T-helper 1 cell treated with Interleukin-12 subunit alpha and Interleukin-12 subunit beta and Interleukin-4 antibody, amounts not matched to agents 30 μg/mL and 1 μg/mL, for 36 hours (primary cell): ENCODE data around the gene SND1.

Experiments used
- H3K27ac Mint-ChIP-seq: one replicate; pipeline ENCODE4 v1.8.0; 2021; ENCODE audit warnings: mild to moderate bottlenecking, mixed read lengths
- H3K27me3 Mint-ChIP-seq: one replicate; pipeline ENCODE4 v1.8.0; 2021; ENCODE audit warnings: low read depth, mixed read lengths
- H3K36me3 Mint-ChIP-seq: one replicate; pipeline ENCODE4 v1.8.0; 2021; ENCODE audit warnings: low read depth, mixed read lengths
- H3K4me1 Mint-ChIP-seq: one replicate; pipeline ENCODE4 v1.8.0; 2021; ENCODE audit warnings: low read depth, mixed read lengths
- H3K4me3 Mint-ChIP-seq: one replicate; pipeline ENCODE4 v1.8.0; 2021; ENCODE audit warnings: mild to moderate bottlenecking, moderate library complexity, mixed read lengths
- H3K9me3 Mint-ChIP-seq: one replicate; pipeline ENCODE4 v1.8.0; 2021; ENCODE audit warnings: mixed read lengths

The SND1 gene

GRCh38 chr7:128116740-128117139 is 464.7 kb downstream of the SND1 start:
- Mint-ChIP-seq H3K27ac (no peak overlapping the region), H3K27me3 (peaks cover 16% of the 10 kb centered on the region), H3K4me1 (peaks cover 3% of the 10 kb centered on the region), H3K4me3 (no peak overlapping the region), H3K36me3 (no peaks in the 10 kb centered on the region), H3K9me3 (no peaks in the 10 kb centered on the region)

DNA sequence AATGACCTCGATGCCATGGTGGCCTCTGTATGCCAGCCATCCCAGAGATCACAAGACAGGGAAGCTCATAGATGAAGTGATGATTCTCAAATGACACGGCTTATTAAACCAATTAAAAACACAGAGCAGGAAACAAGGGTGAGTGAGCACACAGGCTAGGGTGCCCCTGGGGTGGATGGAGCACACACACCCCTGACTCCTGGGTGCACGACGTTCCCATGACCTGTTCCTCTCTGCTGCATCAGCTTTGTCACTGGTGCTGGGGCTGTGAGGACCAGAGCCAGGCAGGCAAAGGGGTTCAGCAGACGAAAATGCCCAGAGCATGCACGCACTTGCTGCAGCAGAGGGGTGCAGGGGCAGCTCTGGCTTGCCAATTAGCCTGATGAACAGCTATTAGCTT is 465.7 kb downstream of the SND1 start:
- H3K36me3 Mint-ChIP-seq: no peaks in the 10 kb centered on the region
- H3K27ac Mint-ChIP-seq: no peak overlapping the region
- no peak overlapping the region for H3K4me3 Mint-ChIP-seq
- no peaks in the 10 kb centered on the region for H3K4me1 Mint-ChIP-seq
- no peaks in the 10 kb centered on the region for H3K9me3 Mint-ChIP-seq
- H3K27me3 Mint-ChIP-seq: peaks cover 16% of the 10 kb centered on the region

DNA sequence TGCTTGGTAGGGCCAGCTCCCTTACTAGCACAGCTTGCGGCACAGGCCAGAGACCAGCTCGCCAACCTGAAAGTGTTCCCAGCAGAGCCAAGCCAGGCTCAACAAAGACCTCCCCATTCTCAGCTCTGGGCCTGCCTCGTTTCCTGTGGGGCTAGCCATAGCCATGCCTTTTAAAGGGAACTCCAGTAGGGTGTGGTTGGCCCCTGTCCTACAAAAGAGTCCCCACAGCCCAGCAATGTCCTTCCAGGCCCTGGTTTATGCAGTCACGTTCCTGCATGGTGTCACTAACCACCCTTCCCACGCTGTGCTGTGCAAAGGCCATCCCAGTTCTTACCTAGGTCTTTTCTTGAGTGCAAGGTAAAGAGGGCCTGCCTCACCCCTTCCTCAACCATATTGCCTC is 467.0 kb downstream of the SND1 start:
- Mint-ChIP-seq H3K27me3 (peaks cover 14% of the 10 kb centered on the region), H3K9me3 (no peaks in the 10 kb centered on the region), H3K27ac (no peak overlapping the region), H3K4me1 (no peaks in the 10 kb centered on the region), H3K36me3 (no peaks in the 10 kb centered on the region), H3K4me3 (no peak overlapping the region)

GRCh38 chr7:128120116-128120515 is 468.1 kb downstream of the SND1 start:
- Mint-ChIP-seq H3K27me3 (peaks cover 16% of the 10 kb centered on the region), H3K36me3 (no peaks in the 10 kb centered on the region), H3K4me1 (no peaks in the 10 kb centered on the region), H3K4me3 (no peak overlapping the region), H3K27ac (no peak overlapping the region), H3K9me3 (no peaks in the 10 kb centered on the region)

GRCh38 chr7:128120976-128121490 is 469.0 kb downstream of the SND1 start:
- H3K9me3 Mint-ChIP-seq: no peaks in the 10 kb centered on the region
- no peaks in the 10 kb centered on the region for H3K4me1 Mint-ChIP-seq
- no peak overlapping the region for H3K27ac Mint-ChIP-seq
- H3K27me3 Mint-ChIP-seq: peaks cover 19% of the 10 kb centered on the region
- H3K4me3 Mint-ChIP-seq: no peak overlapping the region
- no peaks in the 10 kb centered on the region for H3K36me3 Mint-ChIP-seq

GRCh38 chr7:128121711-128122530 is 469.9 kb downstream of the SND1 start:
- no peaks in the 10 kb centered on the region for H3K36me3 Mint-ChIP-seq
- H3K4me1 Mint-ChIP-seq: no peaks in the 10 kb centered on the region
- no peak overlapping the region for H3K27ac Mint-ChIP-seq
- no peaks in the 10 kb centered on the region for H3K9me3 Mint-ChIP-seq
- H3K27me3 Mint-ChIP-seq: peaks cover 18% of the 10 kb centered on the region
- H3K4me3 Mint-ChIP-seq: no peak overlapping the region

GRCh38 chr7:128122576-128123290 is 470.7 kb downstream of the SND1 start:
- H3K9me3 Mint-ChIP-seq: no peaks in the 10 kb centered on the region
- no peaks in the 10 kb centered on the region for H3K36me3 Mint-ChIP-seq
- no peak overlapping the region for H3K4me3 Mint-ChIP-seq
- H3K27me3 Mint-ChIP-seq: peaks cover 11% of the 10 kb centered on the region
- no peak overlapping the region for H3K27ac Mint-ChIP-seq
- H3K4me1 Mint-ChIP-seq: no peaks in the 10 kb centered on the region

DNA sequence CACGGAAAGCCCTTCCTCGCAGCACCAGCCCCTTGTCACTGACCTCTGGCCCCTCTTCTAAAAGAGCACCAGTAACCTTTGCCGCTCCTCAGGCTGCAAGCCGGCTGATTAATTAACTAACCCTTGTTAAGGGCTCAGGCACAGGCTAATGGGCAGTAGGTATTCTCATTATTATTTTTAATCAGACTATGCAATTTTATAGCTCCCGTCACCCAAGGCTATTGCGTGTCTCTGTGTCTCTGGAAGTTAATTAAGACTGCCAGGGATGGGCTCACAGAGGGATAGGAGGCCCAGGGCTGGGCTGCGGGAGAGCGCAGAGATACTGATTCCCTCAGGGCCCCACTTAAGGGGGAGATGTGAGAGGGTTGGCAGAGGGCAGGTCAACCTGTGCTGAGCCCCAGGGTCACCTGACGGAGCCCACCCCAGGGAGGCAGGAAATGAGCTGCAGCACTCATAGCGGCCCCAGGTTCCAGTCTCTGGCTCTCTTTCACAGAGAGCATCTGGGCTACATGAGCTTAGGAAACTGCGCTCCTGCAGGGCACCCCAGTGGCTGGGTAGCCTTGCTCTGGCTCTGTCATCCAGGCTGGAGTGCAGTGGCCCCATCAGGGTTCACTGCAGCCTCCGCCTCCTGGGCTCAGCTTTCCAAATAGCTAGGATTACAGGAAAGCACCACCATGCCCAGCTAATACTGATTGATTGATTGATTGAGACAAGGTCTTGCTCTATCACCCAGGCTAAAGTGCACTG is 471.5 kb downstream of the SND1 start:
- Mint-ChIP-seq H3K27ac (no peak overlapping the region), H3K4me1 (no peaks in the 10 kb centered on the region), H3K36me3 (no peaks in the 10 kb centered on the region)

DNA sequence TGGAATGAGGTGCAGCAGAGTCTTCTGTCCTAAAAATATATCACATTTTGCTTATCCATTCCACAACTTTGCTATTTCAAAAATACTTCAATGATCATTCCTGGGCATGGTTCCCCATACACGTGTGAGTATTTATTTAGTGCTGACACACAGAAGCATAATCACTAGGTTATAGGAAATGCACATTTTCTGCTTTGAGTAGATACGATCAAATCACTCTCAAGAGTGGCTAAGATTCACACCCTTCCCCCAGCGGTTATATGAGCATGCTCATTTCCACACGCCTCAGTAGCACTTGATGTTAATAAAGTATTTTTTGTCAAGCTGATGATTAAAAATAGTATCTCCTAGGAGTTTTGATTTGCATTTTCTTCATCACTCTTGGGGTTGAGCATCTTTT is 472.8 kb downstream of the SND1 start:
- Mint-ChIP-seq H3K27ac (no peak overlapping the region), H3K4me1 (no peaks in the 10 kb centered on the region), H3K36me3 (no peaks in the 10 kb centered on the region), H3K4me3 (no peak overlapping the region), H3K27me3 (peaks cover 17% of the 10 kb centered on the region), H3K9me3 (no peaks in the 10 kb centered on the region)

More for the DNA sequence above, 471.5 kb downstream of the SND1 start:
- Mint-ChIP-seq H3K27me3 (peaks cover 16% of the 10 kb centered on the region), H3K9me3 (no peaks in the 10 kb centered on the region), H3K4me3 (no peak overlapping the region)

DNA sequence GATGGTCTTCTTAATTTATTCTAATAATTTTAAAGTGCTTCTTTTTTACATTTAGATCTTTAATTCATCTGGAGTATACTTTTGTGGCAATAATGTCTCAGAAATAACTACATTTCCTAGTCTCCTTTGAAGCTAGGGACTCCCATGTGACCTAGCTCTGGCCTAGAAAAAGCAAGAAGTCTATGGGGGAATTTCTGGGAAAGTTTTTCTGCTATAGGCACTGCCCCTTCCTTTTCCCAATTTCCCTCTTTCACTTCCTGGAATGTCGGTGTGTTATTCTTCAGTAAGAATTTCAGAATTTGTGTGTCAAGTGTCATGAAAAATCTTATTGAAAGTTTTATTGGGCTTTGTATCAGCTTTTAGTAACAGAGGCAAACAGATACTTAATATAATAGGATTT is 473.8 kb downstream of the SND1 start:
- Mint-ChIP-seq H3K9me3 (no peaks in the 10 kb centered on the region), H3K27me3 (peaks cover 17% of the 10 kb centered on the region), H3K27ac (no peak overlapping the region), H3K4me1 (no peaks in the 10 kb centered on the region), H3K36me3 (no peaks in the 10 kb centered on the region), H3K4me3 (no peak overlapping the region)

DNA sequence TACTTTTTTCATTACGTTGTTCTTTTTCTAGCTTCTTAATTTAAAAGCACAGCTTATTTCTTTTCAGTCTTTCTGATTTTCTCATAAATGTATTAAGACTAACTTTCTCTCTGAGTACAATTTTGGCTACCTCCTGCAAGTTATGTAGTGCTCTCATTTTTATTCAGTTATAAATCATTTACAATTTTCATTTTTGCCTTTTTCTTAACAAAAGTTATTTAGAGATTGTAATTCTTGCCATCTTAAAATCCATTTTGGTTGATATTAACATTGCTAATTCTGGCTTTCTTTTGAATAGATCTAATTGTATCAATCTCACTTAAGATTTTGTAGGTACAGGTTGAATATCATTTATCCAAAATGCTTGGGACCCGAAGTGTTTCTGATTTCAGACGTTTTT is 476.4 kb downstream of the SND1 start:
- H3K27me3 Mint-ChIP-seq: peaks cover 17% of the 10 kb centered on the region
- no peaks in the 10 kb centered on the region for H3K4me1 Mint-ChIP-seq
- H3K4me3 Mint-ChIP-seq: no peak overlapping the region
- H3K36me3 Mint-ChIP-seq: no peaks in the 10 kb centered on the region
- H3K27ac Mint-ChIP-seq: no peak overlapping the region
- no peaks in the 10 kb centered on the region for H3K9me3 Mint-ChIP-seq

DNA sequence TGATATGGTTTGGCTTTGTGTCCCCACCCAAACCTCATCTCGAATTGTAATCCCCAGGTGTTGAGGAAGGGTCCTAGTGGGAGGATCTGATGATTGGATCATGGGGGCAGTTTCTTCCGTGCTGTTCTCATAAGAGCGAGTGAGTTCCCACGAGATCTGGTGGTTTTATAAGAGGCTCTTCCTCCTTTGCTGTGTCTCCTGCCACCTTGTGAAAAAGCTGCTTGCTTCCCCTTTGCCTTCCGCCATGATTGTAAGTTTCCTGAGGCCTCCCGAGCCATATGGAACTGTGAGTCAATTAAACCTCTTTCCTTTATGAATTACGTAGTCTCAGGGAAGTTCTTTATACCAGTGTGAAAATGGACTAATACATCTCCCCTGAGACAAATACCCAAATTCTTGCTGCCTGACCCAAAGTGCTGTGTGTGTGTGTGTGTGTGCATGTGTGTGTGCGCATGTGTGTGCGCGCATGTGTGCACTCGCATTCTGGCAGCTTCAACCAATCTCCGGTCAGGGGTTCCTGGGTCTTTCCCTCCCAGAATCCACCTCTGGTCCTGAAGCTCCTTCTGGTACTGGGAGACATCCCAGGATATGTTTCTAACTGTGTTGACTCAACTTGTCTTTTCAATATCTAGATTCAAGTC is 477.4 kb downstream of the SND1 start:
- no peak overlapping the region for H3K27ac Mint-ChIP-seq
- no peak overlapping the region for H3K4me3 Mint-ChIP-seq
- peaks cover 26% of the 10 kb centered on the region for H3K27me3 Mint-ChIP-seq
- no peaks in the 10 kb centered on the region for H3K36me3 Mint-ChIP-seq
- no peaks in the 10 kb centered on the region for H3K4me1 Mint-ChIP-seq
- no peaks in the 10 kb centered on the region for H3K9me3 Mint-ChIP-seq

GRCh38 chr7:128131115-128131514 is 479.1 kb downstream of the SND1 start:
- Mint-ChIP-seq H3K4me1 (peaks cover 8% of the 10 kb centered on the region), H3K4me3 (no peak overlapping the region)

DNA sequence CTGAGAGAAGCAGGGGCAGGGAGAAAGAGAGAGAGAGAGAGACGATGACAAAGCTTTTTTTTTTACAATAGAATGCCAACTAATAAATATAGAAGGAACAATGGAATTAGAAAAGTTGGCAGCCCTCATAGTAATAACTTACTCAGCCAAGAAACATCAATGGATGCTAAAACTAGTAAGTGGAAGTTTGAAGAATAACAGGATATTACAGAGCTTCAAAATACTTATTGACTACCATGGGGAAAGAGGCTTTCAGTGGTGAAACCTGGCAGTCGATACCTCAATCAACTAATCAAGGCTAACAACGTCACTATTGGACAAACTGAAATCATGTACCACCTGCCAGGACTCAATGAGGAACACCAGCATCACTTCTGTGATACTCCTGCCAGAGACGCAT is 479.7 kb downstream of the SND1 start:
- Mint-ChIP-seq H3K4me1 (peaks cover 8% of the 10 kb centered on the region), H3K36me3 (peaks cover 2% of the 10 kb centered on the region), H3K27ac (no peak overlapping the region), H3K9me3 (no peaks in the 10 kb centered on the region), H3K4me3 (no peak overlapping the region), H3K27me3 (peaks cover 34% of the 10 kb centered on the region)

More at GRCh38 chr7:128131115-128131514, 479.1 kb downstream of the SND1 start:
- peaks cover 28% of the 10 kb centered on the region for H3K27me3 Mint-ChIP-seq
- H3K27ac Mint-ChIP-seq: no peak overlapping the region
- H3K9me3 Mint-ChIP-seq: no peaks in the 10 kb centered on the region
- peaks cover 2% of the 10 kb centered on the region for H3K36me3 Mint-ChIP-seq
